Measurements from ENCODE around the gene PPP1R14C.

- TF ChIP-seq CTCF (IDR thresholded peaks at IDR 0.05) (no peak), EZH2 (IDR thresholded peaks at IDR 0.05) (no peak)
Measured at GRCh38 chr6:150169181-150169580, 26.3 kb downstream of the PPP1R14C start.

All from neural progenitor cell (in vitro differentiated cells).